ENCODE measurements around the gene SUSD2. TPM values are rescaled to one million over a fixed set of nuclear protein-coding genes. Genes with fewer than 3 reads are reported as not detected.
A peak's percentile ranks its signal among the peaks of the same experiment; 100 is the strongest.

The SUSD2 gene
- total RNA-seq, 1 experiment from 2014 or later, result 1.1 TPM

GRCh38 chr22:24137595-24137994 is 43.7 kb upstream of the SUSD2 start:
- Mint-ChIP-seq H3K4me1 (peaks cover 4% of the 10 kb centered on the region; the same call in 1 of the 2 replicates), H3K9me3 (no peaks in the 10 kb centered on the region), H3K27me3 (ENCODE audit: low read depth) (no peaks in the 10 kb centered on the region), H3K36me3 (peaks cover 14% of the 10 kb centered on the region), H3K27ac (no peak overlapping the region), H3K4me3 (no peak overlapping the region)
- no peak for DNase-seq (ENCODE audit: low spot score)
- CTCF ChIA-PET, result interaction anchor here (1.3 to 4.5 kb wide), 2 partner anchors 19 to 37 kb away, joined by 4 to 26 read pairs; no protein-coding TSS in a partner anchor
- TF ChIP-seq MYBL2 (CRISPR knock-in tag; IDR thresholded peaks at IDR 0.05) (no peak), ZMAT4 (CRISPR knock-in tag; IDR thresholded peaks at IDR 0.05) (no peak), CREB1 (CRISPR knock-in tag; IDR thresholded peaks at IDR 0.05) (no peak)
- no peak for ATAC-seq
- POLR2A ChIA-PET, result no interaction called here

GRCh38 chr22:24138649-24139420 is 42.5 kb upstream of the SUSD2 start:
- Mint-ChIP-seq H3K27me3 (ENCODE audit: low read depth) (no peaks in the 10 kb centered on the region), H3K27ac (no peak overlapping the region), H3K4me1 (peaks cover 4% of the 10 kb centered on the region; the same call in 1 of the 2 replicates), H3K4me3 (no peak overlapping the region), H3K36me3 (peaks cover 12% of the 10 kb centered on the region), H3K9me3 (no peaks in the 10 kb centered on the region)
- ChIA-PET CTCF (interaction anchor here (1.4 to 3.0 kb wide), 3 partner anchors 16 to 69 kb away, joined by 4 to 14 read pairs (median 5); no protein-coding TSS in a partner anchor), POLR2A (no interaction called here)
- DNase-seq (ENCODE audit: low spot score) (no peak), ATAC-seq (no peak)
- no peak for TF ChIP-seq NR2C2 (CRISPR knock-in tag; IDR thresholded peaks at IDR 0.05)
- no peak for TF ChIP-seq EMX1 (CRISPR knock-in tag; IDR thresholded peaks at IDR 0.05)
- TF ChIP-seq USF2 (CRISPR knock-in tag; IDR thresholded peaks at IDR 0.05), result no peak
- no peak for TF ChIP-seq ZNF416 (CRISPR knock-in tag; IDR thresholded peaks at IDR 0.05)
- TF ChIP-seq E2F4 (CRISPR knock-in tag; IDR thresholded peaks at IDR 0.05; ENCODE audit: borderline replicate concordance, low read depth), result no peak
- TF ChIP-seq NFYB (CRISPR knock-in tag; conservative IDR thresholded peaks at IDR 0.05; ENCODE audit: low read depth), result no peak

- CTCF ChIA-PET, result interaction anchor here (0.7 to 3.0 kb wide), 7 partner anchors 15 to 70 kb away, joined by 3 to 14 read pairs (median 4); partner anchors contain the start of gene SUSD2
- peak; percentile 30; the same call in 1 of the 2 replicates for ATAC-seq
- TF ChIP-seq ATF1 (CRISPR knock-in tag; IDR thresholded peaks at IDR 0.05) (no peak), TP53 (CRISPR knock-in tag; IDR thresholded peaks at IDR 0.05) (no peak), TEAD4 (CRISPR knock-in tag; IDR thresholded peaks at IDR 0.05) (no peak), NFATC4 (CRISPR knock-in tag; IDR thresholded peaks at IDR 0.05) (no peak), CBFB (CRISPR knock-in tag; IDR thresholded peaks at IDR 0.05; ENCODE audit: low read depth) (no peak), ETV6 (CRISPR knock-in tag; IDR thresholded peaks at IDR 0.05) (no peak), IRF1 (CRISPR knock-in tag; IDR thresholded peaks at IDR 0.05) (no peak), EMX1 (CRISPR knock-in tag; IDR thresholded peaks at IDR 0.05) (no peak), ZNF532 (CRISPR knock-in tag; IDR thresholded peaks at IDR 0.05; ENCODE audit: borderline replicate concordance) (no peak), TEAD1 (CRISPR knock-in tag; IDR thresholded peaks at IDR 0.05) (no peak), STAT6 (CRISPR knock-in tag; conservative IDR thresholded peaks at IDR 0.05; ENCODE audit: low read depth) (no peak), ZNF263 (CRISPR knock-in tag; IDR thresholded peaks at IDR 0.05; ENCODE audit: low read depth) (no peak), CREB1 (CRISPR knock-in tag; IDR thresholded peaks at IDR 0.05) (no peak), ZNF317 (CRISPR knock-in tag; IDR thresholded peaks at IDR 0.05; ENCODE audit: borderline replicate concordance, low read depth) (no peak), ZNF416 (CRISPR knock-in tag; IDR thresholded peaks at IDR 0.05) (no peak)
Observed at GRCh38 chr22:24140357-24140756, 40.9 kb upstream of the SUSD2 start.

More at GRCh38 chr22:24140357-24140756, 40.9 kb upstream of the SUSD2 start:
- Mint-ChIP-seq H3K4me3 (no peak overlapping the region), H3K4me1 (peaks cover 10% of the 10 kb centered on the region), H3K27ac (no peak overlapping the region), H3K27me3 (ENCODE audit: low read depth) (no peaks in the 10 kb centered on the region), H3K9me3 (no peaks in the 10 kb centered on the region), H3K36me3 (peaks cover 8% of the 10 kb centered on the region; the same call in 1 of the 2 replicates)
- POLR2A ChIA-PET, result no interaction called here
- DNase-seq (ENCODE audit: low spot score), result no peak

Data from WTC11 (cell line).